GM18861 (cell line): ENCODE measurements around the gene BCAN.

Experiments used
- ATAC-seq: cut with Tn5 transposase; IDR thresholded peaks from one replicate; pipeline ENCODE4 v1.9.1; 2021; ENCODE audit not compliant: unreplicated experiment

BCAN gene

DNA sequence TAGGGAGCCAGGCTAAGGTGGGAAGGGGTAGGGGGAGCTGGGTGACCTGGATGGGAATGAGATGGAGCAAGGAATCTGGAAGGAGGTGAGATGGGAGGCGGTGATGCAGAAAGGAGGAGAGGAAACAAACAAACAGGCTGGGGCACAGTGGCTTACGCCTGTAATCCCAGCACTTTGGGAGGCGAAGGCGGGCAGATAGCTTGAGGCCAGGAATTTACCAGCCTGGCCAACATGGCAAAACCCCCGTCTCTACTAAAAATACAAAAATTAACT is 52.7 kb downstream of the BCAN start:
- no peak for ATAC-seq

GRCh38 chr1:156696755-156697154 is 54.8 kb downstream of the BCAN start:
- ATAC-seq: no peak

DNA sequence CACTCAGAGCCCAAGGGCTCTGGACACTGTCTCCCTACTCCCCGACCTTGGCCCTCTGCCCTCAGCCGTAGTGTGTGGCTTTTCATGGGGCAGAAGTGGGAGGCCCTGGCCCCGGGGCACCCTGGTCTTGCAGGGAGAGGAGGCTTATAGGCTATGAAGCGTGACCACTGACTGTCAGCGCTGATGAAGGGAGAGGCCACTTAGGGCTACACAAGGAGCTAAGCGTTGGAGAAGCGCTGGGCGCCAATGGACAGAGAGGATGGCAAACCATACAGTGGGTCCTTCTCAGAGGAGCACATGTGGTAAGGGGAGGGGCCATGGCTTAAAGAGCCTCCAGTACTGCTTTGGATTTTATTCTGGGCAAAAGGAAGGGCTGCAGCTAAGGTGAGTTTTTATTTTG is 55.6 kb downstream of the BCAN start:
- no peak for ATAC-seq

- ATAC-seq: no peak
These were observed 57.1 kb downstream of the BCAN start for GRCh38 chr1:156698995-156699394.

- ATAC-seq: no peak
These were observed 59.0 kb downstream of the BCAN start for GRCh38 chr1:156700736-156701531.

DNA sequence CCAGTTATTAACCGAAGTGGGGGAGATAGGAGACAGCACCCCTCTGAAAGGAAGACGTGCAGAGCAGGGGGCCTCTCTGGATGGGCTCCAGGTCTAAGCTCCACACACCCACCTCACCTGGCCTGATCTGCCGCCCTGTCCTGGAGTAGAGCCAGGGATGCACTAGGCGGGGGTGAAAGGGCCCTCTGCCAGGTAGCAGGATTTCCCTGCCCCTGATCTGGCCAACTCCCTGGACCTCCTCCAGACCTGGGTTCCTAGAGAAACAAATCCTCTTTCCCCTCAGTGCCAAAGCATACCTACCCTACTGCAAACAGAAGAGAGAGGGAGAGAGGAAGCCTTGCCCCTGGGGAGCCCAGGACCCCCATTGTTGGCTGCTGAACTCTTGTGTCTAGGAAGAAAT is 61.4 kb downstream of the BCAN start:
- ATAC-seq: no peak

DNA sequence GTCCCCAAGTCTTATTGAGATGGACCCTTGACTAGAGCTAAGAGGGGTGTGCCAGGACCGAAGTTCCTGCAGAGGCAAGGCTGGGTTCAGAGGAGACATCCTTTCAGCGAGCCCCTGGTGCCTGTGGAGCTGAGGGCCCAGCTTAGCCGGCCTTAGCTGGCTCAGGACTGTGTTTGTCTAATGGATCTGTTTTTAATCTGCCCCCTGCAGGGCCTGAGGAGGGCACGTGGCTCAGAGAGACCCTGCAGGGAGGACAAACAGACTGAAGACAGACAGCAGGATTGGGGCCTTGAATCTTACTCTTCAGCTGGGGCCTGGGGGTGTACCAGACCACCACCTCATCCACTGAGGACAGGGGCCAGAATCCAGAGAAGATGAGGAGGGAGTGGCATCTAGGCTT is 61.8 kb downstream of the BCAN start:
- ATAC-seq: no peak

DNA sequence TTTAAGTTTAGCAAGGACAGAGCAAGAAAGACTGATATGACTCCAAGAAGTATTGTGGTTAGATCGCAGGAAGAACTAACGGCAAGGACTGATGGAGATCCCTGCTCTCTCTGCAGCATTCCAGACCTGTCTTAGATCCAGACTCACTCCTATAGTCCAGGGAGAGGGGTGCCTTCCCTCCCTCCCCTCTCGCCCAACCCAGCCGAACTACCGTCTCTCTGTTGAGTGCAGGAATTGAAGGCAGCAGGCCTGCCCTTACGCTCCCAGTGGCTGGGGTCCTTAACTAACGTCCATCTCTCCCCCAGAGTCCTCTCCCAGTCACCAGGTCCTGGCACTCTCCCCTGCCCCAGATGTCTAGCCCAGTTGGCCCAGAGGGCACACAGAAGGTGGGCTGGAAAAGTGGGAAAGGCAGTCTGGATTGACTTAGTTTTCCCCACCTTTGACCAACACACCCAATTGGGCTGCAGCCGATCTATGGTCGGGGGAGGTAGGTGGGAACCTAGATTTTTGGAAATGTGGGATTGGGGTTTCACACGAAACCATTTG is 62.3 kb downstream of the BCAN start:
- ATAC-seq: no peak

GRCh38 chr1:156704930-156705320 is 63.0 kb downstream of the BCAN start:
- ATAC-seq: no peak

DNA sequence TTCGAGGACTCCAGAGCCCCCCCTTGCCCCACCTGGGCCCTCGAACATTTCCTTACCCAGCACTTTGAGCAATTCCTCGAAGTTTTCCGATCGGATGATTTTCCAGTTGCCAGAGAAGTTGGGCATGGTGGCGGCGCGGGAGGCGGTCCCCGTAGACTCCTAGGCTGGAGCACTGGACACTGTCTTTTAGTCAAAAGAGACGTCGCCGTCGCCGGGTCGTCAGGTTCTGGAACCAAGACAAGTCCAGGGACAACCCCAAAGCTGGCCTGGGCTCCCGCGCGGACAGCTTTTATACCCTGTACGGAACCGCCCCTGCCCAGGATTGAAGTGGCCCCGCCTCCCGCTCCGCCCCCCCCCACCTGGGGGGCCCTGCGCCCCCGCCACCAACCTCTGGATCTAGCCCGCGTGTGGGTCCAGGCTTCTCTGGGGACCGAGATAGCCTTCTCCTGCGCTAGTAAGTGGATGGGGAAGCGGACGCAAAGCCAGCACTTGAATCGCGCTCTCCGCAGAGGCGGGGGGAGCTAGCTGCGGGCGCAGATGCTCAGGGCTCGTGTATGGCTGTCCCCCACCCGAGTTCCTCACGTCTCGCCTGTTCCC is 63.5 kb downstream of the BCAN start, which contains the start of gene CRABP2:
TSS of gene CRABP2 (minus strand) at position 263 of the 597 bp plus-strand sequence. CDS start at position 126, 137 bp downstream.
- ATAC-seq: no peak

DNA sequence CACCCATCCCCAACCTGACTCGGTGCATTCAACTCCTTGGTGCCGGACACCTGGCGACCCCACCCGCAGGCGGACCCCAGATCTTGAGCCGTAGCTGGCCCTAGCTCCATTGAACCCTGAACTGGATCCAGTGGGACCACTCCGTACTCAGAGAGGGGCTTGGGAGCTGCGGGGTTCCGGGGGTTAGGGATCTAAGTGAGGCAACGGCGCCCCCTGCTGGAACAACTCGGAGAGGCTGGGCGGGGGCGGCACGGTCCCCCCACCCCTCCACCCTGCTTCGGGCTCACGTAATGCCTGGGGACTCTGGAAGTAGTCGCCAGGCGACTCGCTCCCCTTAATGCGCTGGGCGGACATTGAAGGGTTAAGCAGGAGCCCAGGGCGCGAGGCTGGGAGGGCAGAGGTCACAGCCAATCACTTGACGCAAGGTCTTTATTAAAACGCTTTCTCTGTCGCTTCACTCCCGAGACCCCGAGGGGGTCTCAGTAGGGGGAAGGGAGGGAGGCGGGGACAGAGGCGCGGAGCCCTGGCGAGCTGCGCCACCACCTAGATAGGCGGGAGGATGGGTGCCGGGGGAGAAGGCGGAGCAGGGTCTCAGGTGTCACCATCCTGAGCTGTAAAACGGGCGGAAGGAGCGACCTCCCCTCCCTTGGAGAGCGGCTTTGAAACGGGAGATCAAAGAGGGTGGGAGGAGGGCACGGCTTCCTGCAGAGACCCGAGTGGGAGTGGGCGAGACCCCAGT is 64.2 kb downstream of the BCAN start:
- ATAC-seq: no peak

DNA sequence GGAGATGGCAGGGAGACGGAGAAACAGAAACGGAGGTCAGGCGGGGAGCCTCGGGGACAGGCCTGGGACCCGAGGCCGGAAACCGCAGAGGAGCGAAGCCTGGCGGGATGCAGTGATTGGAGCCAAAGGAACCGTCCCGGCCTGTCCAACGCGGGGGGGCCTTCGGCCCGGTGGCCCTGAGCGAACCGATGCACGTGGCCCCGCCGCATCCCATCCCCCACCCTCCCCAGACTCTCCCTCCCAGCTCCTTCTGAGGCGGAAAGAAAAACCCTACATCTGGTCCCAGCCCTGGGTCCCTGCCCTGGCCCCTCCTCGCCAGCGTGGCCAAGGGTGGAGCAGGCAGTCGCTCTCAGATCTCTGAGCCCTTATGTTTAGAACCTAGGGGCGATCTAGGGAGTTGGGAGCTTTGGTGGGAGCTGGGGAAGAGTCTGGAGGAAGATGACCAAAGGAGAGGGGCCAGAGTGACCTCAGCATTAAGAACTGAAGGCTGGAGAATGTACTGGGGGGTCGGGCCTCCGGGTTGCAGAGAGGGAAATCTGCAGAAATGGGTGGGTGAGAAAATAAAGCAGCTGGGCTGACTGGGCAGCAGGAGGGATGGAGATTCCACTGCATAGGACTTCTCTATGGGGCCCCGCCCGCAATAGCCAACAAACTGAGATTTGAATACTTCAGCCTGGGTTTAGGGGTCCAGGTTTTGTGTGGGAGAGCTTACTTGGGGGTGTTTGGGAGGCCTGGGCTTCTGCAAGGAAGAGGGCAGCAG is 64.9 kb downstream of the BCAN start:
- ATAC-seq: no peak

GRCh38 chr1:156707417-156708217 is 65.7 kb downstream of the BCAN start:
- no peak for ATAC-seq

DNA sequence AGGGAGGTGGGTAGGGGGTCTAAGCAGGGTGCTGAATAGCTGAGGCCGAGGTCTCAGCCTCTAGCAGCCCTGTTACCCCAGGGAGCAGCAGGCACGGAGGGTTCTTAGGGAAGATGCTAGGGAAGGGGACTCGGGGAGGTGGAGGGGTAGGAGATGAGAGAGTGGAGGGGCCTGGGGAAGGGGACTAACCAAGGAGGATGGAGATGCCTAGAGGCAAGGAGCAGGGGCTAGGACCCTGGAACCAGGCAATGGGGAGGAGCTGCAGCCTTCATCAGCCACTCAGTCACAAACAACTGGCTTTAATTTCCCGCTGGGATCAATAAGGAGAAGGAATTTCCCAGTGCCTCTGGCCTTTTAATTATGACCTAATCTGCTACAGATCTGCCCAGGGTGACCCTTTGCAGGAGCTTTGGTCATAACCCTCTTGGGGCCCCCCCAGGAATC is 66.3 kb downstream of the BCAN start:
- ATAC-seq: no peak

- ATAC-seq: no peak
These were observed 67.1 kb downstream of the BCAN start for GRCh38 chr1:156709031-156709430.
